GM18499 (cell line): ENCODE measurements around the gene AGTRAP.

Source experiments
- ATAC-seq: cut with Tn5 transposase; IDR thresholded peaks from one replicate; pipeline ENCODE4 v1.9.1; 2021; ENCODE audit warnings: moderate number of reproducible peaks; ENCODE audit not compliant: insufficient read depth, unreplicated experiment

AGTRAP gene

GRCh38 chr1:11752359-11753088 lies 16.6 kb downstream of the AGTRAP start:
- no peak for ATAC-seq

GRCh38 chr1:11753555-11754208 lies 17.7 kb downstream of the AGTRAP start:
- no peak for ATAC-seq

- no peak for ATAC-seq
Measured at GRCh38 chr1:11757047-11757446, 21.1 kb downstream of the AGTRAP start.

- no peak for ATAC-seq
Measured at GRCh38 chr1:11759791-11760190, 23.9 kb downstream of the AGTRAP start.

- no peak for ATAC-seq
Measured at GRCh38 chr1:11761285-11761684, 25.3 kb downstream of the AGTRAP start.

GRCh38 chr1:11761988-11762406 lies 26.1 kb downstream of the AGTRAP start, which contains the start of gene C1orf167:
TSS of gene C1orf167 (plus strand) at chr1:11762193. CDS start at chr1:11764401, 2,208 bp downstream.
- no peak for ATAC-seq

- no peak for ATAC-seq
Measured at GRCh38 chr1:11764115-11764514, 28.2 kb downstream of the AGTRAP start.

- ATAC-seq, result no peak
Measured at GRCh38 chr1:11764519-11764918, 28.6 kb downstream of the AGTRAP start.

- ATAC-seq, result no peak
Measured at GRCh38 chr1:11765661-11766428, 29.9 kb downstream of the AGTRAP start.

- no peak for ATAC-seq
Measured at GRCh38 chr1:11766429-11766776, 30.5 kb downstream of the AGTRAP start.

GRCh38 chr1:11767922-11768704 lies 32.2 kb downstream of the AGTRAP start:
- ATAC-seq, result no peak

GRCh38 chr1:11768821-11769220 lies 32.9 kb downstream of the AGTRAP start:
- no peak for ATAC-seq

GRCh38 chr1:11769274-11769673 lies 33.3 kb downstream of the AGTRAP start:
- no peak for ATAC-seq

GRCh38 chr1:11770011-11770410 lies 34.1 kb downstream of the AGTRAP start:
- no peak for ATAC-seq

- ATAC-seq, result no peak
Measured at GRCh38 chr1:11771481-11772043, 35.6 kb downstream of the AGTRAP start.

GRCh38 chr1:11772458-11772857 lies 36.5 kb downstream of the AGTRAP start:
- ATAC-seq, result no peak

- no peak for ATAC-seq
Measured at GRCh38 chr1:11774753-11775152, 38.8 kb downstream of the AGTRAP start.

- no peak for ATAC-seq
Measured at GRCh38 chr1:11777658-11778322, 41.9 kb downstream of the AGTRAP start.

GRCh38 chr1:11778336-11778735 lies 42.4 kb downstream of the AGTRAP start:
- ATAC-seq, result no peak
